ENCODE results near the gene MUC15. TPM values are rescaled to one million over a fixed set of nuclear protein-coding genes. Genes with fewer than 3 reads are reported as not detected.

Gene MUC15
- total RNA-seq, 1 donor from 2014 or later: 2.6 TPM

- TF ChIP-seq, protein P1, sequence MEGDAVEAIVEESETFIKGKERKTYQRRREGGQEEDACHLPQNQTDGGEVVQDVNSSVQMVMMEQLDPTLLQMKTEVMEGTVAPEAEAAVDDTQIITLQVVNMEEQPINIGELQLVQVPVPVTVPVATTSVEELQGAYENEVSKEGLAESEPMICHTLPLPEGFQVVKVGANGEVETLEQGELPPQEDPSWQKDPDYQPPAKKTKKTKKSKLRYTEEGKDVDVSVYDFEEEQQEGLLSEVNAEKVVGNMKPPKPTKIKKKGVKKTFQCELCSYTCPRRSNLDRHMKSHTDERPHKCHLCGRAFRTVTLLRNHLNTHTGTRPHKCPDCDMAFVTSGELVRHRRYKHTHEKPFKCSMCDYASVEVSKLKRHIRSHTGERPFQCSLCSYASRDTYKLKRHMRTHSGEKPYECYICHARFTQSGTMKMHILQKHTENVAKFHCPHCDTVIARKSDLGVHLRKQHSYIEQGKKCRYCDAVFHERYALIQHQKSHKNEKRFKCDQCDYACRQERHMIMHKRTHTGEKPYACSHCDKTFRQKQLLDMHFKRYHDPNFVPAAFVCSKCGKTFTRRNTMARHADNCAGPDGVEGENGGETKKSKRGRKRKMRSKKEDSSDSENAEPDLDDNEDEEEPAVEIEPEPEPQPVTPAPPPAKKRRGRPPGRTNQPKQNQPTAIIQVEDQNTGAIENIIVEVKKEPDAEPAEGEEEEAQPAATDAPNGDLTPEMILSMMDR (IDR thresholded peaks at IDR 0.05; ENCODE audit: unreplicated experiment): no peak
Measured at GRCh38 chr11:26550022-26550421, 22.0 kb downstream of the MUC15 start.

GRCh38 chr11:26549176-26549575 is 22.9 kb downstream of the MUC15 start:
- H3K36me3 Mint-ChIP-seq: no peaks in the 10 kb centered on the region
- no peak overlapping the region for H3K4me3 Mint-ChIP-seq
- TF ChIP-seq, protein P1 (IDR thresholded peaks at IDR 0.05; ENCODE audit: unreplicated experiment): no peak
- H3K9me3 Mint-ChIP-seq: no peaks in the 10 kb centered on the region
- peaks cover 34% of the 10 kb centered on the region for H3K27me3 Mint-ChIP-seq (ENCODE audit: low read depth)
- H3K4me1 Mint-ChIP-seq: no peaks in the 10 kb centered on the region
- DNase-seq (ENCODE audit: low spot score in 2 of 2, unreplicated experiment in 2 of 2): no peak
- no peak overlapping the region for H3K27ac Mint-ChIP-seq

More at GRCh38 chr11:26550022-26550421, 22.0 kb downstream of the MUC15 start:
- H3K9me3 Mint-ChIP-seq: no peaks in the 10 kb centered on the region
- no peaks in the 10 kb centered on the region for H3K4me1 Mint-ChIP-seq
- H3K27ac Mint-ChIP-seq: no peak overlapping the region
- DNase-seq (ENCODE audit: low spot score in 2 of 2, unreplicated experiment in 2 of 2): no peak
- no peak overlapping the region for H3K4me3 Mint-ChIP-seq
- no peaks in the 10 kb centered on the region for H3K36me3 Mint-ChIP-seq
- peaks cover 37% of the 10 kb centered on the region for H3K27me3 Mint-ChIP-seq (ENCODE audit: low read depth)

- no peak overlapping the region for H3K27ac Mint-ChIP-seq
Measured at GRCh38 chr11:26541870-26542269, 30.2 kb downstream of the MUC15 start.

DNA sequence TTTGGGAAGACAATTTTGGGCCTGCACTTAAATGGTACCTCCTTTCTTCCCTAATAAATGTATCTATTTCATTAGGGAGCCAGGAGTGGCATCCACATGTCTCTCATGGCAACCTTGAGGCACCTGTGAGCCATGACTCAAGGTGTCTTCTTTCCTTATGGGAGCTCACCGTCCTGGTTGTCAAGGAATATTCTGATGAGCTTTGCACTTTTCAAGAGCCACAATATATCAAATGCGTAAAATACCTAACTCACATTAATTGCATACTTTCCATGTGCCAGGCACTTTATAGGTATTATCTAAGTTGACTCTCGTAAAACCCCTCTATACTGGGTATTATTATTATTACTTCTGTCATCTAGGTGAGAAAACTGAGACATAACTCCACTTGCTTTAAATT is 32.5 kb downstream of the MUC15 start:
- Mint-ChIP-seq H3K27ac (no peak overlapping the region), H3K4me3 (no peak overlapping the region), H3K9me3 (peaks cover 5% of the 10 kb centered on the region), H3K4me1 (no peaks in the 10 kb centered on the region), H3K36me3 (no peaks in the 10 kb centered on the region), H3K27me3 (ENCODE audit: low read depth) (no peaks in the 10 kb centered on the region)
- TF ChIP-seq, protein P1 (IDR thresholded peaks at IDR 0.05; ENCODE audit: unreplicated experiment): no peak
- no peak for DNase-seq (ENCODE audit: low spot score in 2 of 2, unreplicated experiment in 2 of 2)

More at GRCh38 chr11:26541870-26542269, 30.2 kb downstream of the MUC15 start:
- no peak overlapping the region for H3K4me3 Mint-ChIP-seq
- peaks cover 5% of the 10 kb centered on the region for H3K9me3 Mint-ChIP-seq
- TF ChIP-seq, protein P1 (IDR thresholded peaks at IDR 0.05; ENCODE audit: unreplicated experiment): no peak
- H3K27me3 Mint-ChIP-seq (ENCODE audit: low read depth): peaks cover 8% of the 10 kb centered on the region
- H3K4me1 Mint-ChIP-seq: no peaks in the 10 kb centered on the region
- H3K36me3 Mint-ChIP-seq: no peaks in the 10 kb centered on the region
- DNase-seq (ENCODE audit: low spot score in 2 of 2, unreplicated experiment in 2 of 2): no peak

DNA sequence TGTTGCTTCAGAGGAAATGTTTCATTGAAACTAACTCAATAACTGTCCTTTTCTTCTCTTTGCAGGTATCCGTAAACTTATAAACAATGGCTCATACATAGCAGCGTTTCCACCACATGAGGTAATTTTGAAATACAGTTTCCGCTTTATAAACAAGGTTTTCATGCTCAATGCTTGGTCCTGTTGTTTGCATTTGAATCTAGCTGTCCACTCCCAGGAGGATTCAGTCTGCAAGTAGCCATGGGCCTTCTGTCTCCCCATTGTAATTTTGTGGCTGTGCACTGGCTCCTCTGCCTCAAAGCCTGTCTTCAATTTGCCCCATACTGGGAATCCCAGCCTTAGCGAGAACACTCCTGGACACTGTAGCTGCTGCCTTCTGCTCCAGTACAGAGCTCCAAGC is 34.7 kb downstream of the MUC15 start:
- Mint-ChIP-seq H3K4me3 (no peak overlapping the region), H3K9me3 (peaks cover 5% of the 10 kb centered on the region), H3K27me3 (ENCODE audit: low read depth) (peaks cover 9% of the 10 kb centered on the region), H3K4me1 (no peaks in the 10 kb centered on the region), H3K27ac (no peak overlapping the region), H3K36me3 (no peaks in the 10 kb centered on the region)
- DNase-seq (ENCODE audit: low spot score in 2 of 2, unreplicated experiment in 2 of 2): no peak
- TF ChIP-seq, protein P1 (IDR thresholded peaks at IDR 0.05; ENCODE audit: unreplicated experiment): no peak

DNA sequence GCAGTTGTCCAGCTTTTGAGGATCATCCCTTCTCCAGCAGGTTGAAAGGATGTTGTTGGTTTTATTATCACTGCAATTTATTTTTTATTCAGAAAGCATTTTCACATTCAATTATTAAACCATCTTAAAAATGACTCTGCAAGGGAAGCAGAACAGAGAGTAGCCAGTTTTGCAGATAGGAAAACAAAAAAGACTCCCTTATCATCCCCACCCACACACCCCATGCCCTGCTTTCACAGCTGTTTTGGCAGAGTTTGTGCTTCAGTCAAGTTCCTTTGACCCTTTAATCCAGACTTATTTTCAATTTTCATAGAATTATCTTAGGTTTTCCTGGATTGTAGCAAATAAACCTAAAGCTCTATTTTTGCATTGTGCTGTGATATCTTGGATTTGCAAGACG is 44.4 kb downstream of the MUC15 start:
- H3K4me1 Mint-ChIP-seq: no peaks in the 10 kb centered on the region
- DNase-seq (ENCODE audit: low spot score in 2 of 2, unreplicated experiment in 2 of 2): no peak
- peaks cover 15% of the 10 kb centered on the region for H3K27me3 Mint-ChIP-seq (ENCODE audit: low read depth)
- no peak overlapping the region for H3K4me3 Mint-ChIP-seq
- H3K9me3 Mint-ChIP-seq: no peaks in the 10 kb centered on the region
- TF ChIP-seq, protein P1 (IDR thresholded peaks at IDR 0.05; ENCODE audit: unreplicated experiment): no peak
- no peaks in the 10 kb centered on the region for H3K36me3 Mint-ChIP-seq
- H3K27ac Mint-ChIP-seq: no peak overlapping the region

Measured in mesothelial cell of epicardium (in vitro differentiated cells).